Measurements from ENCODE around the gene SLC39A2. TPM values are rescaled to one million over a fixed set of nuclear protein-coding genes. Genes with fewer than 3 reads are reported as not detected.

SLC39A2 gene
- total RNA-seq, 1 donor from 2014 or later = not detected

DNA sequence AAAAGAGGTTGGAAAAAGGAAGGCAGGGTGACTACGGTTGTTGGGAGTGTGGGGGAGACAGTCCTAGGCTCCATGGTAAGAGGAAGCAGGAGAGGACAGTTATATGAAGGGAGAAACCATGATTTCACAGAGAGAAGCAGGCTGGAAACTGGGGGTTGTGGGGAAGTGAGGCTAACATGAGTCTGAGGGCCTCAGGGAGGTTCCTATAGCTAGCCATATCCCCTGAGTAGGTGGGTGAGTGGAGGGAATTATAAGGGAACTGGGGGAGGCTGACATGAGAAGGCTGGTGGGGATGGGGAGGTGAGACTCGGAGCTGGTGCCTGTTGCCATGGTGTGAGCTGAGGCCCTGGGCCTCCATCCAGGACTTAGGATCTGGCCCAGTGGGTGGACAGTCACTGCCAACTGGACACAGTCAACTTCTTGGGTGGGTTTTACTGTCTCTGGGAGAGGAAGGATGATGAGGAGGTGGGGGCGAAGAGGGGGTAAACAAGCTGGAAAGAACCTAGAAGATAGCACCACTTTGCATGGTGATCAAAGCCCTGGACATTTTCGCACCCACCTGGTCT lies 34.1 kb downstream of the SLC39A2 start:
- DNase-seq (ENCODE audit: low read depth) = no peak
- no peak overlapping the region for H3K4me3 ChIP-seq (ENCODE audit: low read depth, low read length)
- no peak for TF ChIP-seq CTCF (conservative IDR thresholded peaks at IDR 0.05; ENCODE audit: low read depth, low read length)

DNA sequence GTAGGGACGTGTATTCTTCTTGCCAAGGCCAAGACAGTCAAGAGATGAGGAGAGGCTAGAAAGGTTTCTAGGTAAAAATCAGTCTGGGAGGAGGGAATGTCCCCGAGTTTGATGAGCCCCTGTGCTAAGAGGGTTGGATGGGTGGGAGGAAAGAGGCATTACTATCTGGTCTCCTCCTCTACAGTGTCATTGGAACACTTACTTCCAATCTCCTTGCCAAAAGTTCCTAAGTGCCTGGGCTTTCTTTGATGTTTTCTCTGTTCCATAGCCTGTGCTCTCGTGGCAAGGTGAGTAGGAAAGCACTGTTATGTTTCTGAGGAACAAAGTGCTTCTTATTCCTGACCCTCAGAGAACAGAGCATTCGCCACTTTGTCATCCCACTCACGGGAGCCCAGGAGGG lies 35.6 kb downstream of the SLC39A2 start, which contains the start of gene RNASE13:
RNASE13 (minus strand) TSS at position 101 of the 400 bp plus-strand sequence. CDS start 519 bp downstream, outside the sequence.
- no peak within 1 kb of the TSS for H3K4me3 ChIP-seq (ENCODE audit: low read depth, low read length)
- DNase-seq (ENCODE audit: low read depth) = no peak
- no peak for TF ChIP-seq CTCF (conservative IDR thresholded peaks at IDR 0.05; ENCODE audit: low read depth, low read length)

DNA sequence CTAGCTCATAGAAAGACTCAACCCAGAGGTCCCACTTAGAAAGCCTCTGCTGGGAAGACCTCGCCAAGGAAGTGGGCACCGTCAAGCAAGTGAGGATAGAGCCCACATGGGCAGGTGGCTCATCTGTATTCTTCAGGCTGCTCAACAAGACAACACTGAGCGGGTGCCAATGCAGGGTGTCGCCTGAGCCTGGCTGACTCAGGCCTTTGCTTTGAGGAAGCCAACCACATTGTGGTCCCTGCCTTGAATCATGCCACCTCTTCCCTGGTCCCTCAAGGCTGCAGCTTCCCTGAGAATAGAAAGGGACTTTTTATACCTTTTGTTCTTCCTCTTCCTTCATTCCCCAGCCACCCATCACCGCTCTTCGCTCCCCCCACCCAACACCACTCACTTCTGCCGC lies 37.7 kb downstream of the SLC39A2 start:
- H3K4me3 ChIP-seq (ENCODE audit: low read depth, low read length) = no peak overlapping the region
- DNase-seq (ENCODE audit: low read depth) = no peak
- no peak for TF ChIP-seq CTCF (conservative IDR thresholded peaks at IDR 0.05; ENCODE audit: low read depth, low read length)

DNA sequence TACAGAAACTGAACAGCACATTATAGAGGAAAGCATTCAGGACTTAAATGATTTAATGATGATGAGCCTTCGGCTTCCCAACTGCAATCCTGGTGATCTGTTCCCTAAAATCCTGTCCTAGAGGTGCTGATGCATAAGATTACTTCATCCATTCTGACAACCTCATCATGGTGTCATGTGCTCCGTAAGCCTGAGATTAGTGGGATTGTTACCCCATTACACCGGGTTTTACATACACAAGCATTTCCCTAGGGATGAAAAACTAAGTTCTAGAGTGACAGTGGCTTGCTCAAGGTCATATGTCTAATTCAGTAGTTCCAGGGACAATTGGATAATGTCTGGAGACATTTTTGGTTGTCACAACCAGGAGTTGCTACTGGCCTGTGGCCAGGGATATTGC lies 38.1 kb downstream of the SLC39A2 start:
- no peak for TF ChIP-seq CTCF (conservative IDR thresholded peaks at IDR 0.05; ENCODE audit: low read depth, low read length)
- H3K4me3 ChIP-seq (ENCODE audit: low read depth, low read length) = no peak overlapping the region
- no peak for DNase-seq (ENCODE audit: low read depth)

DNA sequence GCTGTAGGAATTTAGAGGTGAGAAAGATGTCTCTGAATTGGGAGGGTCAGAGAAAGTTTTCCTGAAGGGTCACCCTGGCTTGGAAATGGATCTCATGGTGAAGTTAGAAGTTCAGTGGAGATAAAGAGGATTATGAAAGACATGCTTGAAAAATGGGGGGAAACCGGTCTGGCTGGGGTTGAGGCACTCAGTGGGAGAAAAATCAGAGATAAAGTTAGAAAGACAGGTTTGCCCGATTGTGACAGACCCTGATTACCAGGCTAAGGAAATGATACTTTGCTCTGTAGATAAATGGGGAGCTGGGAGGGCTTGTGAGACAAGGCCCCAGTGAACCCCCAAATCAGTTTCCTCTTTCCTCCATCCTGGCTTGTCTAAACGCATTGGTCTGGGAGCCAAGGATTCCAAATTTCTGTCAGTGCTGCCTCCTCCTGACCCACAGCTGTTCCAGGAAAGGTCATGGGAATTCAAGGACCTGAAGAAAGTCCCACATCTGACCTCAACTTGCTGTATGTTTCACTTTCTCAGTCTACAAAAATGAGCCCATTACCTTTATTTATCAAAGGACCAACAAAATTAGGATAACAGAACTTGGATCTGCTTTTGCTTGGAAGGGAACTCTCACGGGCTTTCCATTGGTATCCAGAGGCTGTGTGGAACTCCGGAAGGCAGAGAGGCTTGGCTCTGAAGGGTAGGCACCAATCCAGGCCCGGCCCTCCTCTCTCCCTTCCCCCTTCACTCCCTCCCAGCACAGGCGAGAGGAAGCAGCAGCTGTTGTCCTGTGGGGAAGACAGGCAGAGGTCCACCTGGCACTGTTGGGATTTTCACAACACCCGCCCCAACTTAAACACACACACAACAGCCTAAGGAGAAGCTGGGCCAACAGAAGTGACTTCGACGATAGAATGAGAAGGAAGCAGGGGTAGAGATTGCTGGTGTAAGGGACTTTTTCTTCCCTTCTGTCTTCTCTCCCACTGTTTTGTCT lies 39.6 kb downstream of the SLC39A2 start:
- no peak for DNase-seq (ENCODE audit: low read depth)
- TF ChIP-seq CTCF (conservative IDR thresholded peaks at IDR 0.05; ENCODE audit: low read depth, low read length) = no peak
- no peak overlapping the region for H3K4me3 ChIP-seq (ENCODE audit: low read depth, low read length)

DNA sequence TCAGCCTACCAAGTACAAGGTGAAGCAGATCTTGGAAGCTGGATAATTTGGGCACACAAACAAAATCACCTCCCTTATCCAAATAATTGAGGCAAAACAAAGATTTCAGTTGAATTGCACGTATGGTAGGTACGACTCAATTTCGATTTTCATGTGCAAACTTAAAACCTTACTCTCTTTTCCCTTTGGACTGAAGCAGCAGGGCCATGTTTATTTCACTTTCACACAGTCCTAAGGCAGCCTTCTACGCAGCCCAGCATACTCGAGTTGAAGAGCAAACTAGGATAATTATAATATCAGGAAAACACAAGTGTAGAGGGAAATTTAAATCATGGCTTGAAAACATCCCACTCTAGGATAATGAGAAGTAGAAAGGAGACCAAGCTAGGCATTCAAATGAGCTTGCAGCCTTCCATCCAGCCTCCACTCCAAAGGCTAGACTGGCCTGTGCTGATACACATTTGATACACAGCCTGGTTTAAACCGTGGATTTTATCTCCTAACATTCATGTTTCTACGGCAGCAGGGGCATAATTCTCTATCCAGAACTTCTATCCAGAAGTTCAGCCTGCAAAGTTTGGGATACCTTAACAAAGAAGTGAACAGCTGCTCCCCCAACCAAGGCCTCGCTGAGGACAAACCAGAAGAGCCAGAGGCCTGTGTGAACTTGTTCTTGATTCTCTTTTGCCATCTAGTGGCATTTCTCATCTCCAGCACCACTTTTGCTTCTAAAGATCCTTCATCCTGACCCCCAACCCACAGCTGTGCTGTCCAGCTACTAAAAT lies 40.7 kb downstream of the SLC39A2 start:
- no peak for DNase-seq (ENCODE audit: low read depth)
- peak; percentile 72 for TF ChIP-seq CTCF (conservative IDR thresholded peaks at IDR 0.05; ENCODE audit: low read depth, low read length)
- no peak overlapping the region for H3K4me3 ChIP-seq (ENCODE audit: low read depth, low read length)

All from epithelial cell of proximal tubule (primary cell).